ENCODE results near the gene MIAT. TPM values are rescaled to one million over a fixed set of nuclear protein-coding genes. Genes with fewer than 3 reads are reported as not detected.

The MIAT gene
- total and polyA plus RNA-seq, 5 donors from 2014 or later: 1.4 to 305 (median 2.7) TPM

DNA sequence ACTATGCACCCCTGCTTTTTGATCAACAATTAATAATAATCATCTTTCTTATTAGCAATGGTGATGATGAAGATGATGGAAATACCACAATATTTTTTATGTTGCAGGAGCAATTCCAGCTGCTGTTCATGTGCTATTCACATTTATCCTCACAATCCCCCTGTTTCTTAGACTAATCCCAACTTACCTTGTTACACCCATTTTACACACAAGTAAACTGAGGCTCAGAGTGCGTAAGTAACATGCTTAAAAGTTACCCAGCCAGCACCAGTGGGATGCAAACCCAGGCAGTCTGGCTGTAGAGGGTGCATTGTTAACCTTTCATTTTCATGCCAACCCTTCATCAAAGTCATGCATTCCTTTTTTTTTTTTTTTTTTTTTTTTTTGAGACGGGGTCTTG, 37.2 kb upstream of the MIAT start:
- Mint-ChIP-seq H3K27me3 (peaks cover 5% of the 10 kb centered on the region), H3K27ac (no peak overlapping the region), H3K36me3 (no peaks in the 10 kb centered on the region), H3K4me3 (no peak overlapping the region), H3K9me3 (no peaks in the 10 kb centered on the region), H3K4me1 (peaks cover 0 to 4% (median under 1%) of the 10 kb centered on the region in 4 donors)
- DNase-seq (no peak), ATAC-seq (ENCODE audit: low read depth in 2 of 2) (no peak)
- Histone ChIP-seq H3K4me1 (ENCODE audit: control insufficient read depth, insufficient read depth, low read length, poor library complexity, severe bottlenecking) (no peaks in the 10 kb centered on the region), H3K4me3 (ENCODE audit: low read depth, low read length) (no peak overlapping the region), H3K36me3 (ENCODE audit: control insufficient read depth, insufficient read depth, low read length) (no peaks in the 10 kb centered on the region), H3K27ac (ENCODE audit: insufficient read depth, low read length, poor library complexity, severe bottlenecking) (no peak overlapping the region), H3K27me3 (ENCODE audit: control insufficient read depth, insufficient read depth, low read length) (no peaks in the 10 kb centered on the region), H3K9me3 (ENCODE audit: control insufficient read depth in 2 of 2, low read length in 2 of 2) (no peaks in the 10 kb centered on the region)

DNA sequence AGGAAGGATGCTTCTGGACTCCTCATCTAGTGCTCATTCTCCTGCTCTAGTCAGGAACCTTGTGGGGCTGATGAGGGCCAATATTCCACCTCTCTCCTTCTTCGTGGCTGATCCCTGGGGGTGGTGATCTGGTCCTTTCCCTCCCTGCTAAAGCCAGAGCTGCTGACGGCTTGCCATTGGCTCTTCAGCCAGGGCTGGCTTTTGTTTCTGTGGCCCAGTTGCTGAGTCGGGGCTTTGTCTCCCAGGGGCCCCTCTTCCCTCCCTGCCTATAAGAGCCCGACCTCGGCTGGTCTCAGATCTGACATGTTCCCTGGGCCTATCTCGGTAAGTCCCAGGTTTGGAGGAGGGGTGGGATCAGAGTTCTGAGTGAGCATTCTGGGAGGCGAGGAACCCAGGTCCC, 35.7 kb upstream of the MIAT start, which contains the start of gene CRYBA4:
Gene CRYBA4 (plus strand): TSS at position 301 of the 400 bp plus-strand sequence. CDS start 634 bp downstream, outside the sequence.
- Mint-ChIP-seq H3K27ac (peak within 1 kb of the TSS in 1 of 3 donors; percentile 34), H3K4me1 (peaks cover 0 to 4% (median 0%) of the 10 kb centered on the region in 4 donors), H3K4me3 (no peak within 1 kb of the TSS), H3K27me3 (peaks cover 9% of the 10 kb centered on the region), H3K9me3 (no peaks in the 10 kb centered on the region), H3K36me3 (no peaks in the 10 kb centered on the region)
- no peaks in the 10 kb centered on the region for H3K27me3 ChIP-seq (ENCODE audit: control insufficient read depth, insufficient read depth, low read length)
- H3K4me3 ChIP-seq (ENCODE audit: low read depth, low read length): no peak within 1 kb of the TSS
- DNase-seq (no peak), ATAC-seq (ENCODE audit: low read depth in 2 of 2) (no peak)
- no peaks in the 10 kb centered on the region for H3K9me3 ChIP-seq (ENCODE audit: control insufficient read depth in 2 of 2, low read length in 2 of 2)
- no peaks in the 10 kb centered on the region for H3K36me3 ChIP-seq (ENCODE audit: control insufficient read depth, insufficient read depth, low read length)
- no peaks in the 10 kb centered on the region for H3K4me1 ChIP-seq (ENCODE audit: control insufficient read depth, insufficient read depth, low read length, poor library complexity, severe bottlenecking)
- no peak within 1 kb of the TSS for H3K27ac ChIP-seq (ENCODE audit: insufficient read depth, low read length, poor library complexity, severe bottlenecking)

DNA sequence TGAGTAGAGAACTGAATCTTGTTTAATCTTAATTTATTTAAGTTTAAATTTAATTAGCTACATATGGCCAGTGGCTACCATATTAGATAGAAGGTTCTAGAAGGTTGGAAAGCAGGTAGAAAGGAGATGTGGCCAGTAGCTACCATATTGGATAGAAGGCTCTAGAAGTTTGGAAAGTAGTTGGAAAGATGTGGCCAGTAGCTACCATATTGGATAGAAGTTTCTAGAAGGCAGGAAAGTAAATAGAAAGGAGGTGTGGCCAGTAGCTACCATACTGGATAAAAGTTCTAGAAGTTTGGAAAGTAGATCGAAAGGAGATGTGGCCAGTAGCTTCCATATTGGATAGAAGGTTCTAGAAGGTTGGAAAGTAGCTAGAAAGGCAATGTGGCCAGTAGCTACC, 33.4 kb upstream of the MIAT start:
- H3K4me1 ChIP-seq (ENCODE audit: control insufficient read depth, insufficient read depth, low read length, poor library complexity, severe bottlenecking): no peaks in the 10 kb centered on the region
- no peak overlapping the region for H3K4me3 ChIP-seq (ENCODE audit: low read depth, low read length)
- no peaks in the 10 kb centered on the region for H3K36me3 ChIP-seq (ENCODE audit: control insufficient read depth, insufficient read depth, low read length)
- Mint-ChIP-seq H3K4me1 (peaks cover 0 to 6% (median 2%) of the 10 kb centered on the region in 4 donors), H3K36me3 (no peaks in the 10 kb centered on the region), H3K9me3 (no peaks in the 10 kb centered on the region), H3K4me3 (no peak overlapping the region), H3K27me3 (peaks cover 14% of the 10 kb centered on the region), H3K27ac (peak overlapping the region in 2 of 3 donors; percentile 3 to 95)
- no peak overlapping the region for H3K27ac ChIP-seq (ENCODE audit: insufficient read depth, low read length, poor library complexity, severe bottlenecking)
- no peaks in the 10 kb centered on the region for H3K27me3 ChIP-seq (ENCODE audit: control insufficient read depth, insufficient read depth, low read length)
- ATAC-seq (ENCODE audit: low read depth in 2 of 2) (no peak), DNase-seq (no peak)
- no peaks in the 10 kb centered on the region for H3K9me3 ChIP-seq (ENCODE audit: control insufficient read depth in 2 of 2, low read length in 2 of 2)

DNA sequence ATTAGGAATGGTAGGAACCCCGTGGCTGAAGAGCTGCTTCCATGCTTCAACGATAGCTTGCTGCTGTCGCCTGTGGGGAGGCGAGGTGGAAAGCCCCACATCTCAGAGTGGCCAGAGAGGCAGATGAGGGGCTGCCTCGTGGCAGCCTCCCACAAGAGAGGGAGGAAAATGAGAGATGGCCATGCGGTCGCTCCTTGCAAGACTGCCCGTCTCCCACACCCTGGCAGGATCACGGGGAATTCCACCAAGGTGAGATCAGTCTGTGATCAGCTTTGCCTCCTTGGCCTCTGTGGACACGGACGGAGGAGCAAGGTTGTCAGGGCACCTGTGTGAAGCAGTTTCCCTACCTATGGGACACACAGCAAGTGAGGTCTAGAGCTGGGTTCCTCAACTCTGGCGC, 32.6 kb upstream of the MIAT start:
- Mint-ChIP-seq H3K36me3 (no peaks in the 10 kb centered on the region), H3K27ac (no peak overlapping the region), H3K4me1 (peaks cover 0 to 6% (median 1%) of the 10 kb centered on the region in 4 donors), H3K4me3 (no peak overlapping the region), H3K9me3 (no peaks in the 10 kb centered on the region), H3K27me3 (peaks cover 14% of the 10 kb centered on the region)
- H3K27me3 ChIP-seq (ENCODE audit: control insufficient read depth, insufficient read depth, low read length): no peaks in the 10 kb centered on the region
- DNase-seq: no peak
- H3K9me3 ChIP-seq (ENCODE audit: control insufficient read depth in 2 of 2, low read length in 2 of 2): no peaks in the 10 kb centered on the region
- no peak for ATAC-seq (ENCODE audit: low read depth in 2 of 2)
- no peak overlapping the region for H3K4me3 ChIP-seq (ENCODE audit: low read depth, low read length)
- H3K36me3 ChIP-seq (ENCODE audit: control insufficient read depth, insufficient read depth, low read length): no peaks in the 10 kb centered on the region
- no peaks in the 10 kb centered on the region for H3K4me1 ChIP-seq (ENCODE audit: control insufficient read depth, insufficient read depth, low read length, poor library complexity, severe bottlenecking)
- H3K27ac ChIP-seq (ENCODE audit: insufficient read depth, low read length, poor library complexity, severe bottlenecking): no peak overlapping the region

DNA sequence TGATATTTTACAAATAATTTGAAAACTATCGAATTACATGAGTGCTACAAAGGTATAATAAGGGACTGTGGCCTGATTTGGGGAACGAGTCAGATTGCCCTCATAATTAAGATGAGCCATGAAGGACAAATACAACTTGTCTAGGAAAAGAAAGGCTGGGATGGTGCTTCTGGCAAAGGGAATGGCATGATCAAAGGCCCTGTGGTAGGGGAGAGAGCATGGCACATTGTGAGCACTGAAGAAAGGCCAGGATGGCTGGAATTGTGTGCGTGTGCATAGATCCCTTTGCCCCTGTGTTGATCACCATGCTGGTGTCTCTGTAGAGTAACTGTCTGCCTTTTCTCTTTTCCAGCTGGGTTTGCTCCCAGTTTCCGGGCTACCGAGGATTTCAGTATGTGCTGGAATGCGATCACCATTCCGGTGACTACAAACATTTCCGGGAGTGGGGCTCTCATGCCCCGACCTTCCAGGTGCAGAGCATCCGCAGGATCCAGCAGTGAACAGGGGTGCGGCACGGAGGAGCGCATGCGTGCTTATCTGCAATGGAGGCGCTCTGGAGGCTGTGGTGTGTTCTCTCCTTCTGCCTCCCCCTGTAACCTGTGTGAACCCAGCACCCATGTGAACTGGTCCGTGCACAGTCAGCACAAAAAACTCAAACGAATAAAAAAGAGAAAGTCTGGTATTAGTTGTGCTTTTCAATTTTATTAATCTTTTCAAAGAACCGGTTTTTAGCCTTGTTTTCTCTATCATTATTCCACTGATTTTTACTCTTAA, 27.2 kb upstream of the MIAT start:
- Mint-ChIP-seq H3K4me3 (no peak overlapping the region), H3K27me3 (peaks cover 9% of the 10 kb centered on the region), H3K9me3 (peaks cover 0 to 3% (median 0%) of the 10 kb centered on the region in 7 donors), H3K27ac (no peak overlapping the region), H3K36me3 (no peaks in the 10 kb centered on the region), H3K4me1 (peaks cover 0 to 13% (median 1%) of the 10 kb centered on the region in 4 donors)
- H3K4me3 ChIP-seq (ENCODE audit: low read depth, low read length): no peak overlapping the region
- H3K36me3 ChIP-seq (ENCODE audit: control insufficient read depth, insufficient read depth, low read length): no peaks in the 10 kb centered on the region
- H3K4me1 ChIP-seq (ENCODE audit: control insufficient read depth, insufficient read depth, low read length, poor library complexity, severe bottlenecking): peaks cover 4% of the 10 kb centered on the region
- ATAC-seq (ENCODE audit: low read depth in 2 of 2): no peak
- H3K27me3 ChIP-seq (ENCODE audit: control insufficient read depth, insufficient read depth, low read length): no peaks in the 10 kb centered on the region
- H3K27ac ChIP-seq (ENCODE audit: insufficient read depth, low read length, poor library complexity, severe bottlenecking): no peak overlapping the region
- no peaks in the 10 kb centered on the region for H3K9me3 ChIP-seq (ENCODE audit: control insufficient read depth in 2 of 2, low read length in 2 of 2)
- DNase-seq: no peak

DNA sequence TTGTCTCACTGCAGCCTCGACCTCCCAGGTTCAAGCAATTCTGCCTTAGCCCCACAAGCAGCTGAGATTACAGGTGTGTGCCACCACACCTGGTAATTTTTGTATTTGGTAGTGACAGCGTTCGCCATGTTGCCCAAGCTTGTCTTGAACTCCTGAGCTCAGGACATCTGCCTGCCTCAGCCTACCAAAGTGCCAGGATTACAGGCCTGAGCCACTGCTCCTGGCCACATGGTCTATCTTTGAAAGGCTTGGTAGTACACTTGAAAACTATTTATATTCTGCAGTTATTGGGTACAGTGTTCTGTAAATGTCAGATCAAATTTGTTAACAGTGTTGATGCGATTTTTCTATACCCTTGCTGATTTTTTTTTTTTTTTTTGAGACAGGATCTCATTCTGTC, 26.1 kb upstream of the MIAT start:
- ATAC-seq (ENCODE audit: low read depth in 2 of 2) (no peak), DNase-seq (no peak)
- Histone ChIP-seq H3K27me3 (ENCODE audit: control insufficient read depth, insufficient read depth, low read length) (no peaks in the 10 kb centered on the region), H3K27ac (ENCODE audit: insufficient read depth, low read length, poor library complexity, severe bottlenecking) (no peak overlapping the region), H3K4me3 (ENCODE audit: low read depth, low read length) (no peak overlapping the region), H3K9me3 (ENCODE audit: control insufficient read depth in 2 of 2, low read length in 2 of 2) (no peaks in the 10 kb centered on the region), H3K4me1 (ENCODE audit: control insufficient read depth, insufficient read depth, low read length, poor library complexity, severe bottlenecking) (peaks cover 4% of the 10 kb centered on the region), H3K36me3 (ENCODE audit: control insufficient read depth, insufficient read depth, low read length) (no peaks in the 10 kb centered on the region)
- Mint-ChIP-seq H3K27me3 (peaks cover 5% of the 10 kb centered on the region), H3K9me3 (peaks cover 0 to 3% (median 0%) of the 10 kb centered on the region in 7 donors), H3K36me3 (no peaks in the 10 kb centered on the region), H3K4me3 (no peak overlapping the region), H3K27ac (no peak overlapping the region), H3K4me1 (peaks cover 0 to 13% (median 1%) of the 10 kb centered on the region in 4 donors)

DNA sequence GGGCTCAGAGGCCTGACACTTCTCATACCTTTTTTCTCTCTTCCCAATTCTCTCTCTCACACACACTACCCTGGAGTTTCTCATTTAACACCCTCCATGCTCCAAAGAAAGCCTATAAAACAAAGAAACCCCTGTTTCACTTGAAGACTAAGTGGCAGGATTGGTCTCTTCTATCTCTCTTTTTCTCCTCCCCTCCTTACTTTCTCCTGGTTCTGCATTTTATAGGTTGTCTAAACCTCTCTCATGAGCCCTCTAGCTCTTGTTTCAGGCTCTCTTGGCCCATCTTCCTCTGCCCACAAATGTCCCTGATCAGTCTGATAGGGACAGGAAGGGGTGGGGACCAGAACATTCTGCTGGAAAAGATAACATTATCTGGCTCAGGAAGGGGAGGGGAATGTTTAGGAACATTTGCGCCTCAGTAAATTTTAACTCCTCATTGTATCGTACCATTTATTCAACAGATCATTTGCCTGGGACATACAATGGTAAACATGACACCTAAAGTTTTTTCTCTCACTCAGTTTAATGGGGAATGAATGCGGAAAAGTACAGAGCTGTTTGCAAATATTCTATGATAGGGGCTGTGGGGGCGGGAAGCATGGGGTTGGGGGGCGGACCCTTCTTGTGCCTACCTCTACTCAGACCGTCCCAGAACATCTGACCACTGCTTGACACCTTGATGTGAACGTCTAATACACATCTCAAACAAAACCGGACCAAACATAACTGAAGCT, 24.8 kb upstream of the MIAT start:
- Mint-ChIP-seq H3K36me3 (no peaks in the 10 kb centered on the region), H3K27ac (peak overlapping the region in 1 of 3 donors; percentile 6)

More for the DNA sequence above, 24.8 kb upstream of the MIAT start:
- peaks cover 0 to 3% (median 0%) of the 10 kb centered on the region in 7 donors for H3K9me3 Mint-ChIP-seq
- H3K27me3 Mint-ChIP-seq: peaks cover under 1% of the 10 kb centered on the region
- Histone ChIP-seq H3K4me3 (ENCODE audit: low read depth, low read length) (no peak overlapping the region), H3K27me3 (ENCODE audit: control insufficient read depth, insufficient read depth, low read length) (no peaks in the 10 kb centered on the region), H3K4me1 (ENCODE audit: control insufficient read depth, insufficient read depth, low read length, poor library complexity, severe bottlenecking) (peaks cover 4% of the 10 kb centered on the region), H3K27ac (ENCODE audit: insufficient read depth, low read length, poor library complexity, severe bottlenecking) (no peak overlapping the region), H3K36me3 (ENCODE audit: control insufficient read depth, insufficient read depth, low read length) (no peaks in the 10 kb centered on the region), H3K9me3 (ENCODE audit: control insufficient read depth in 2 of 2, low read length in 2 of 2) (no peaks in the 10 kb centered on the region)
- H3K4me1 Mint-ChIP-seq: peaks cover 0 to 9% (median 1%) of the 10 kb centered on the region in 4 donors
- no peak for ATAC-seq (ENCODE audit: low read depth in 2 of 2)
- DNase-seq: no peak
- H3K4me3 Mint-ChIP-seq: no peak overlapping the region

All from CD4-positive, CD25-positive, alpha-beta regulatory T cell (primary cell).